K562 (cell line): ENCODE measurements around the gene ANXA10. TPM values are rescaled to one million over a fixed set of nuclear protein-coding genes. Genes with fewer than 3 reads are reported as not detected.

ENCODE experiments used
- ATAC-seq: fragments of 200-7000 bp; cut with Tn5 transposase; 3 replicates; pipeline ENCODE4 v1.9.1; 2020; ENCODE audit warnings: moderate library complexity
- BruUV-seq: library from RNA; stranded (reverse); fragments of 400-500 nt; replicated peaks from 2 replicates; lab custom pipeline; 2021; lab: Mats Ljungman, UMichigan
- CTCF ChIA-PET: fragments of 300-600 bp; formaldehyde crosslinking; extraction: SDS; loops from one replicate; lab custom pipeline; 2021; ENCODE audit warnings: low intra/inter-chr PET ratio; lab: Yijun Ruan, JAX
- POLR2A ChIA-PET: fragments of 300-600, 350-650 bp; sonication (Branson Sonifier 250); formaldehyde crosslinking; extraction: SDS; loops from one replicate; lab custom pipeline; 2021; ENCODE audit warnings: antibody characterized with exemption, inconsistent platforms; lab: Yijun Ruan, JAX
- DNase-seq, 4 experiments: peaks; one replicate each; pipeline versions ENCODE4 v3.0.0 to v3.0.0-alpha.2; 2011 to 2018; ENCODE audit warnings: low spot score in 3 of 4, mixed read lengths in 3 of 4; ENCODE audit errors: extremely low read depth in 1 of 4
- FAIRE-seq: peaks from 2 replicates; lab custom pipeline; 2011; peaks lifted over from hg19 to GRCh38; lab: Jason Lieb, UNC
- H2AFZ ChIP-seq: 2 replicates; pipeline ENCODE4 v1.6.0; 2011; ENCODE audit warnings: low read depth, low read length, control low read depth, inconsistent platforms
- H3K27ac ChIP-seq: fragments of 200-600 bp; 3 replicates; pipeline ENCODE4 v1.8.0; 2011; ENCODE audit warnings: low read depth, mild to moderate bottlenecking, control low read depth, inconsistent platforms, low read length, moderate library complexity, mixed read lengths; ENCODE audit errors: extremely low read depth
- H3K27me3 ChIP-seq, 2 experiments: fragments of 300-600 bp in 1 of 2; 2 replicates in 1 of 2; 3 replicates in 1 of 2; pipeline versions ENCODE4 v1.6.0 to v1.8.0; 2011; ENCODE audit warnings: inconsistent platforms in 2 of 2, low read length in 2 of 2, mild to moderate bottlenecking in 1 of 2, mixed read lengths in 1 of 2, moderate library complexity in 1 of 2; ENCODE audit not compliant: control insufficient read depth in 2 of 2, insufficient read depth in 2 of 2
- H3K36me3 ChIP-seq: fragments of 300-600 bp; 3 replicates; pipeline ENCODE4 v1.8.0; 2011; ENCODE audit warnings: mild to moderate bottlenecking, low read length, inconsistent platforms; ENCODE audit not compliant: control insufficient read depth, insufficient read depth
- H3K4me1 ChIP-seq, 2 experiments: fragments of 200-600 bp in 1 of 2; replicated peaks in 1 of 2; 2 replicates in 1 of 2; 3 replicates in 1 of 2; pipeline versions ENCODE4 v1.5.1 to v1.8.0; 2011; ENCODE audit warnings: inconsistent platforms in 2 of 2, low read length in 2 of 2, mild to moderate bottlenecking in 1 of 2, mixed read lengths in 1 of 2, moderate library complexity in 1 of 2; ENCODE audit not compliant: control insufficient read depth in 2 of 2, insufficient read depth in 2 of 2
- H3K4me2 ChIP-seq: 2 replicates; pipeline ENCODE4 v1.6.1; 2011; ENCODE audit warnings: low read length, control low read depth, inconsistent platforms, mixed read lengths; ENCODE audit not compliant: insufficient read depth
- H3K4me3 ChIP-seq: fragments of 200-600 bp; sonication (generic), shearing (Covaris generic); 2 replicates; pipeline ENCODE4 v1.5.1; 2016; ENCODE audit warnings: control low read depth, inconsistent platforms
- H3K79me2 ChIP-seq: fragments of 200-600 bp; 3 replicates; pipeline ENCODE4 v1.8.0; 2011; ENCODE audit warnings: low read length, inconsistent platforms; ENCODE audit not compliant: control insufficient read depth, insufficient read depth
- H3K9ac ChIP-seq, 2 experiments: 2 replicates each; pipeline versions ENCODE4 v1.6.0 to v1.6.1; 2011; ENCODE audit warnings: low read depth in 2 of 2, low read length in 2 of 2, control low read depth in 1 of 2, inconsistent platforms in 1 of 2, mild to moderate bottlenecking in 1 of 2, mixed read lengths in 1 of 2; ENCODE audit not compliant: insufficient read depth in 1 of 2
- H3K9me1 ChIP-seq: one replicate; pipeline ENCODE4 v1.6.0; 2011; ENCODE audit warnings: inconsistent platforms, mild to moderate bottlenecking, low read length, moderate library complexity; ENCODE audit not compliant: control insufficient read depth, insufficient read depth
- H3K9me3 ChIP-seq: replicated peaks from 2 replicates; pipeline ENCODE4 v1.5.1; 2011; ENCODE audit warnings: low read depth, low read length, inconsistent platforms; ENCODE audit not compliant: control insufficient read depth, insufficient read depth
- H4K20me1 ChIP-seq: replicated peaks from 2 replicates; pipeline ENCODE4 v1.6.1; 2011; ENCODE audit warnings: low read length, inconsistent platforms, mixed read lengths; ENCODE audit not compliant: control insufficient read depth, insufficient read depth
- DMBX1 ChIP-seq: fragments of 250-450 bp; sonication (Bioruptor Pico); IDR thresholded peaks from 2 replicates; pipeline ENCODE4 v1.8.0; 2022; ENCODE audit warnings: inconsistent platforms, mild to moderate bottlenecking, moderate library complexity, borderline replicate concordance
- FOS ChIP-seq: IDR thresholded peaks from 3 replicates; pipeline ENCODE4 v1.6.1; 2011; ENCODE audit not compliant: insufficient read length; ENCODE audit errors: extremely low read depth
- GABPB2 ChIP-seq: fragments of 250-450 bp; sonication (Bioruptor Pico); conservative IDR thresholded peaks from 2 replicates; pipeline ENCODE4 v1.5.1; 2021; ENCODE audit warnings: mild to moderate bottlenecking
- GTF2A2 ChIP-seq: IDR thresholded peaks from 2 replicates; pipeline ENCODE4 v1.6.1; 2016; ENCODE audit warnings: mild to moderate bottlenecking, missing genetic modification characterization, missing compliant biosample characterization
- HDGF ChIP-seq: fragments of 450-650 bp; IDR thresholded peaks from 2 replicates; pipeline ENCODE4 v1.6.1; 2016
- HNRNPLL ChIP-seq: fragments of 200-400 bp; formaldehyde crosslinking; IDR thresholded peaks from 2 replicates; pipeline ENCODE4 v1.6.1; 2017; ENCODE audit warnings: low read length, low read depth, mild to moderate bottlenecking; ENCODE audit not compliant: poor library complexity, severe bottlenecking
- KAT8 ChIP-seq: fragments of 450-650 bp; IDR thresholded peaks from 2 replicates; pipeline ENCODE4 v1.6.1; 2016; ENCODE audit warnings: low read depth, mild to moderate bottlenecking
- L3MBTL2 ChIP-seq: fragments of 450-650 bp; IDR thresholded peaks from 2 replicates; pipeline ENCODE4 v1.6.1; 2016; ENCODE audit warnings: mild to moderate bottlenecking, moderate library complexity
- PTRF ChIP-seq: fragments of 450-650 bp; IDR thresholded peaks from 2 replicates; pipeline ENCODE4 v1.6.1; 2016; ENCODE audit warnings: mild to moderate bottlenecking, missing genetic modification characterization, missing compliant biosample characterization
- SNRNP70 ChIP-seq: fragments of 200-400 bp; formaldehyde crosslinking; optimal IDR thresholded peaks from 2 replicates; pipeline ENCODE3; 2017; ENCODE audit warnings: low read depth, low read length
- SRSF3 ChIP-seq: fragments of 200-400 bp; formaldehyde crosslinking; IDR thresholded peaks from 2 replicates; pipeline ENCODE4 v1.6.1; 2016; ENCODE audit warnings: mild to moderate bottlenecking, low read length, moderate library complexity; ENCODE audit not compliant: insufficient read depth
- ZNF695 ChIP-seq: fragments of 450-650 bp; formaldehyde crosslinking; IDR thresholded peaks from 2 replicates; pipeline ENCODE4 v1.4.0; 2020; ENCODE audit warnings: mild to moderate bottlenecking, moderate library complexity
- ZNF707 ChIP-seq: fragments of 250-450 bp; sonication (Bioruptor Pico); conservative IDR thresholded peaks from 2 replicates; pipeline ENCODE4 v1.8.0; 2022; ENCODE audit warnings: inconsistent platforms, mild to moderate bottlenecking, moderate library complexity
- WGBS: fragments of 100-300 bp; shearing (Covaris generic); methylation state at CpG from one replicate; pipeline ENCODE4 v1.1.6; 2016; ENCODE audit warnings: low coverage, mixed read lengths; ENCODE audit not compliant: insufficient coverage; ENCODE audit errors: missing lambda C conversion rate; 5-methylcytosine and 5-hydroxymethylcytosine counted together
- in situ Hi-C: fragments of 300-500 bp; cut with MboI; formaldehyde crosslinking; loops from 4 replicates; pipeline ENCODE4 v1.15.0; 2018; ENCODE audit warnings: inconsistent platforms, mixed read lengths
- intact Hi-C: fragments of 100-400 bp; cut with micrococcal nuclease; formaldehyde crosslinking; loops from 2 replicates; pipeline ENCODE4 v1.14.2; 2022
- polyA plus RNA-seq, 8 experiments: library from polyadenylated mRNA; depleted of rRNA in 4 of 8; stranded (reverse) in 5 of 8; unstranded in 3 of 8; fragments of >200 nt; fragmentation: Nextera tagmentation in 2 of 8; fragmentation: Illumina TruSeq in 1 of 8; extraction: Ambion mirVana in 2 of 8; extraction: Trizol in 1 of 8; gene quantifications; 2 replicates each; pipeline versions ENCODE4 v1.2.1 to v1.2.3, GENCODE V29; 2011 to 2014; ENCODE audit warnings: inconsistent platforms in 1 of 8, missing spikeins in 1 of 8
- total RNA-seq, 7 experiments: library from RNA; depleted of rRNA in 6 of 7; stranded (reverse); fragments of >200 nt in 6 of 7; fragmentation: Illumina TruSeq in 2 of 7; extraction: Trizol in 2 of 7; gene quantifications; 2 replicates each; pipeline versions ENCODE4 v1.2.1 to v1.2.3, GENCODE V29; 2011 to 2021; ENCODE audit warnings: low replicate concordance in 1 of 7

The ANXA10 gene
- total and polyA plus RNA-seq, 9 of the 15 experiments (the other 6 are each of a cell fraction or from before 2014, with no cell fraction given): not detected

DNA sequence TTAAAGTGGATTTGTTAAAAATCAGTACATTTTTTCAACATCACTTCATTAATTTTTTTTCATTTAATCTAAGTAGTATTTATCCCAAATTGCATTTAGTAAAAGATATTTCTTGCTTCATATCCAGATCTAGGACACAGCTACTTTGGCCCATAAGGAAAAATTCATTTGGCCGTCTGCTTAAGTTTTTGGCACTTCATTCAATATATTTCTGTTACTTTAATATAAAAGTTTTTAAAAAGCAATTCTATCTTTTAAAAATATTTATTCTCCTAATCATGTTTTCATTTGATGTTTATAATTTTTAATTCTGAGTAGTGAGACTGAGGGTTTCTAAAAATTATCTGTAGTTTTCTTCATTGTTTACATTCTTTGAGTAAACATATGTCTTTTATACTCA is 28.5 kb downstream of the ANXA10 start:
- CTCF ChIA-PET: no interaction called here
- in situ Hi-C loops: no loop called here
- Histone ChIP-seq H3K4me3 (no peak overlapping the region), H3K27ac (no peak overlapping the region), H3K9me3 (no peaks in the 10 kb centered on the region), H3K9ac (no peak overlapping the region), H3K79me2 (no peaks in the 10 kb centered on the region), H2AFZ (no peak overlapping the region), H4K20me1 (no peaks in the 10 kb centered on the region), H3K4me1 (no peaks in the 10 kb centered on the region), H3K36me3 (no peaks in the 10 kb centered on the region), H3K27me3 (no peaks in the 10 kb centered on the region), H3K4me2 (no peak overlapping the region), H3K9me1 (no peaks in the 10 kb centered on the region)
- DNase-seq: no peak
- WGBS: 0% methylated on average over 1 of the region's 1 CpG
- intact Hi-C loops: no loop called here
- POLR2A ChIA-PET: no interaction called here
- FAIRE-seq: no peak
- no peak for ATAC-seq
- no TSS peak for BruUV-seq
- TF ChIP-seq DMBX1 (no peak), FOS (no peak), KAT8 (no peak), PTRF (tag) (no peak), SRSF3 (no peak), GTF2A2 (tag) (no peak), HDGF (no peak), SNRNP70 (no peak), GABPB2 (CRISPR knock-in tag) (no peak), HNRNPLL (no peak), L3MBTL2 (no peak), ZNF695 (CRISPR knock-in tag) (no peak), ZNF707 (CRISPR knock-in tag) (no peak)
